Endothelial cell of umbilical vein (primary cell): ENCODE results near the gene SMC1B. TPM values are rescaled to one million over a fixed set of nuclear protein-coding genes. Genes with fewer than 3 reads are reported as not detected.

Experiments used
- BruUV-seq: library from RNA; stranded (reverse); fragments of 400-500 nt; replicated peaks from 2 replicates; lab custom pipeline; 2021; lab: Mats Ljungman, UMichigan
- CTCF ChIA-PET: fragments of 300-600, 350-600 bp; sonication (Branson Sonifier 250); formaldehyde crosslinking; loops from one replicate; lab custom pipeline; 2021; ENCODE audit warnings: antibody characterized with exemption, inconsistent platforms; lab: Charles Lee
- POLR2A ChIA-PET: fragments of 300-600, 350-600 bp; sonication (Branson Sonifier 250); formaldehyde crosslinking; loops from one replicate; lab custom pipeline; 2021; ENCODE audit warnings: antibody characterized with exemption, inconsistent platforms; lab: Charles Lee
- DNase-seq: peaks from one replicate; pipeline ENCODE4 v3.0.0-alpha.2; 2011; ENCODE audit warnings: low read depth, low spot score
- FAIRE-seq: peaks from 2 replicates; lab custom pipeline; 2011; peaks lifted over from hg19 to GRCh38; lab: Jason Lieb, UNC
- H2AFZ ChIP-seq: 2 replicates; pipeline ENCODE4 v1.6.0; 2012; ENCODE audit warnings: low read depth, low read length, control low read depth, inconsistent platforms
- H3K27ac ChIP-seq: 2 replicates; pipeline ENCODE4 v1.5.1; 2011; ENCODE audit warnings: low read depth, mild to moderate bottlenecking, control low read depth, low read length, moderate library complexity; ENCODE audit not compliant: insufficient read depth
- H3K27me3 ChIP-seq, 2 experiments: 2 replicates each; pipeline versions ENCODE4 v1.6.0 to v1.6.1; 2011; ENCODE audit warnings: low read length in 2 of 2, mixed read lengths in 1 of 2; ENCODE audit not compliant: control insufficient read depth in 2 of 2, insufficient read depth in 2 of 2
- H3K36me3 ChIP-seq, 2 experiments: 2 replicates in 1 of 2; 3 replicates in 1 of 2; pipeline ENCODE4 v1.5.1; 2011; ENCODE audit warnings: low read length in 2 of 2, mild to moderate bottlenecking in 1 of 2, moderate library complexity in 1 of 2; ENCODE audit not compliant: control insufficient read depth in 2 of 2, insufficient read depth in 2 of 2; ENCODE audit errors: extremely low read depth in 1 of 2
- H3K4me1 ChIP-seq: 3 replicates; pipeline ENCODE4 v1.5.1; 2011; ENCODE audit warnings: mild to moderate bottlenecking, low read length; ENCODE audit not compliant: control insufficient read depth, insufficient read depth; ENCODE audit errors: extremely low read depth
- H3K4me2 ChIP-seq: 2 replicates; pipeline ENCODE4 v1.6.1; 2011; ENCODE audit warnings: low read length, control low read depth, mixed read lengths; ENCODE audit not compliant: insufficient read depth
- H3K4me3 ChIP-seq, 3 experiments: fragments of 200-600 bp in 1 of 3; sonication (generic), shearing (Covaris generic) in 1 of 3; replicated peaks in 1 of 3; 2 replicates each; pipeline ENCODE4 v1.5.1; 2011 to 2016; ENCODE audit warnings: control low read depth in 3 of 3, low read length in 3 of 3, mild to moderate bottlenecking in 2 of 3, inconsistent platforms in 1 of 3, low read depth in 1 of 3, moderate library complexity in 1 of 3; ENCODE audit not compliant: insufficient read depth in 1 of 3
- H3K79me2 ChIP-seq: 2 replicates; pipeline ENCODE4 v1.6.0; 2012; ENCODE audit warnings: low read length, inconsistent platforms; ENCODE audit not compliant: control insufficient read depth, insufficient read depth
- H3K9ac ChIP-seq: replicated peaks from 2 replicates; pipeline ENCODE3; 2011; ENCODE audit warnings: low read length, control low read depth; ENCODE audit not compliant: insufficient read depth; ENCODE audit errors: extremely low read depth
- H3K9me1 ChIP-seq: replicated peaks from 3 replicates; pipeline ENCODE4 v1.6.0; 2011; ENCODE audit warnings: mild to moderate bottlenecking, low read length; ENCODE audit not compliant: control insufficient read depth, insufficient read depth; ENCODE audit errors: extremely low read depth
- H3K9me3 ChIP-seq: replicated peaks from 2 replicates; pipeline ENCODE4 v1.5.1; 2012; ENCODE audit warnings: low read length, inconsistent platforms; ENCODE audit not compliant: control insufficient read depth, insufficient read depth
- H4K20me1 ChIP-seq: replicated peaks from 2 replicates; pipeline ENCODE3; 2011; ENCODE audit warnings: mild to moderate bottlenecking, low read length; ENCODE audit not compliant: control insufficient read depth, insufficient read depth; ENCODE audit errors: extremely low read depth
- EZH2 ChIP-seq: IDR thresholded peaks from 2 replicates; pipeline ENCODE4 v1.6.1; 2012; ENCODE audit warnings: borderline replicate concordance, low read depth, mild to moderate bottlenecking, moderate library complexity, low read length, inconsistent platforms; ENCODE audit not compliant: severe bottlenecking
- JUN ChIP-seq: IDR thresholded peaks from 2 replicates; pipeline ENCODE4 v1.6.1; 2011; ENCODE audit warnings: borderline replicate concordance, low read depth; ENCODE audit not compliant: insufficient read length, insufficient read depth
- POLR2AphosphoS5 ChIP-seq: IDR thresholded peaks from 2 replicates; pipeline ENCODE4 v1.6.1; 2012; ENCODE audit warnings: low read depth, mild to moderate bottlenecking, control low read depth, low read length, moderate library complexity; ENCODE audit not compliant: insufficient read depth
- dilution Hi-C: fragments of 300-500 bp; cut with MboI; formaldehyde crosslinking; loops from one replicate; pipeline ENCODE4 v1.15.0; 2019; ENCODE audit warnings: low sequenced_read_pairs; ENCODE audit not compliant: extremely low pct_ligation_motif_present
- intact Hi-C: fragments of 100-400 bp; cut with micrococcal nuclease; formaldehyde crosslinking; loops from one replicate; pipeline ENCODE4 v1.10.0; 2022
- polyA plus RNA-seq, 4 experiments: library from polyadenylated mRNA; depleted of rRNA in 3 of 4; stranded (reverse) in 3 of 4; unstranded in 1 of 4; fragments of >200 nt; gene quantifications; 2 replicates each; pipeline versions ENCODE4 v1.2.1 to v1.2.3, GENCODE V29; 2011 to 2012; ENCODE audit warnings: missing spikeins in 1 of 4
- total RNA-seq: library from RNA; stranded (reverse); gene quantifications from 2 replicates; pipeline ENCODE4 v1.2.3, GENCODE V29; 2021
- TF ChIP-seq, protein P1 (sequence below): IDR thresholded peaks from 2 replicates; pipeline ENCODE4 v1.6.1; 2011; ENCODE audit not compliant: insufficient read depth, insufficient read length
- TF ChIP-seq, protein P2 (sequence below), 2 donors: IDR thresholded peaks; 1 replicate in 1 of 2; 2 replicates in 1 of 2; pipeline ENCODE4 v1.5.1; 2011; ENCODE audit warnings: low read length in 2 of 2, mild to moderate bottlenecking in 2 of 2, moderate library complexity in 2 of 2, control low read depth in 1 of 2, inconsistent platforms in 1 of 2, low read depth in 1 of 2; ENCODE audit not compliant: insufficient read depth in 1 of 2; ENCODE audit errors: extremely low read depth in 1 of 2

Gene SMC1B
- total and polyA plus RNA-seq, 2 donors (not counting 3 experiments of a cell fraction or from before 2014, with no cell fraction given) = 0.07 TPM; not detected in 1

DNA sequence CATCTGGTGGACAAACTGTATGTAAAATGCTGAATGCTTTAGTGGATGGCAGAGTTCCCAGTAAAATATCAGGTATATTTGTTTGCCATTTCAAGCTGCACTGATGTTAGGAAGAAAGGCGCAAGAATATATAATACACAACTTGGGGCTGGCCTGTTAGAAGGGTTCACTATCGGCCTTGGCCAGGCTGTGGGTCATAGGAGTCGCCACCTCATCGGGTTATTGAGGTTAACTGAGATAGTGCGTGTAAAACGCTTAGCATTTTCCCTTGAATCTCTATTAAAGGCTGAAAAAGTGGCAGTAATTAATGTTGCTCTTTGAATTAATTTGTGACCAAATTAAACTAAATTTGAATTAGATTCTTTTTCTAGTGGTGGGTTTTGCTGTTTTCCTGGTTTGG lies 98.6 kb downstream of the SMC1B start:
- no peak for FAIRE-seq
- Histone ChIP-seq H3K36me3 (no peaks in the 10 kb centered on the region), H3K9me3 (no peaks in the 10 kb centered on the region), H4K20me1 (no peaks in the 10 kb centered on the region), H2AFZ (no peak overlapping the region), H3K4me3 (no peak overlapping the region), H3K27ac (no peak overlapping the region), H3K9ac (no peak overlapping the region), H3K79me2 (peaks cover 66% of the 10 kb centered on the region), H3K9me1 (no peaks in the 10 kb centered on the region), H3K4me1 (peaks cover 40% of the 10 kb centered on the region), H3K27me3 (no peaks in the 10 kb centered on the region), H3K4me2 (no peak overlapping the region)
- TF ChIP-seq, protein P1, sequence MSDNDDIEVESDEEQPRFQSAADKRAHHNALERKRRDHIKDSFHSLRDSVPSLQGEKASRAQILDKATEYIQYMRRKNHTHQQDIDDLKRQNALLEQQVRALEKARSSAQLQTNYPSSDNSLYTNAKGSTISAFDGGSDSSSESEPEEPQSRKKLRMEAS = no peak
- TF ChIP-seq JUN = no peak
- dilution Hi-C loops = no loop called here
- POLR2A ChIA-PET = no interaction called here
- DNase-seq = no peak
- CTCF ChIA-PET = no interaction called here
- intact Hi-C loops = loop anchor here (5.0 to 10.0 kb wide), 3 partner anchors 47 to 1290 kb away; partner anchors contain the start of gene PARVB
- BruUV-seq = no TSS peak

DNA sequence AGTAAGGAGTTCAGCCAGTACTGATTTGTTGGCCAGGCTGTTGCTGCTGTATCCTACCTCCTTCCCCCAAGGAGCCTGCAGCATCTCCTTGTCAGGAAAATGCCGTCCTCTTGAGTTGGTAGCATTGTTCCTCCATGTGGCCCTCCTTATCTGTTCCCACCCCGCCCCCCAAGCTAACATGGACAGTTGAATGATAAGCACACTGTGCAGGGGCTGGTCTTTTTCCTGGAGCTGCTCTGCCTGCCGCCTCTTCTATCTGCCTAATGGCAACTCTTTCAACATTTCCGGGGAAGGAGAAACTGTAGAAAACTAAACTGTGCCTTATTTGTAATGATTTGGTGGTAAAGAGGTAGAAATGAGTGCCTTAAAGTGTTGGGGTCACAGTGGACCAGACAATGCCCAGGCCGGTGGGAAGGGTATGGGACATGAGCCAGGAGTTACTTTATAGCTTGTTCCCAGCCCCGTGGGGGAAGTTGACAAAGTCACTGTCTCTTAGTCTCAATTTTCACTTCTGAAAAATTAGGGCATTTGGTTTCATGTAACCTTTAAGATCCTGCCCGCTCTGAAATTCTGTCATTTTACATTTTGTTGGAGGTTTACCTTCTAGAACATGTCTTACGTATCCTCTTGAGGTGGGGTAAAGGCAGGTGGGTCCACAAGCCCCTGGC lies 99.2 kb downstream of the SMC1B start:
- no TSS peak for BruUV-seq
- no peak overlapping the region for H3K4me2 ChIP-seq
- dilution Hi-C loops (no loop called here), intact Hi-C loops (loop anchor here (10.0 kb wide), 1 partner anchor 1289 kb away; the partner anchor contains the start of gene PARVB)
- H3K36me3 ChIP-seq = no peaks in the 10 kb centered on the region
- H3K4me1 ChIP-seq = peaks cover 42% of the 10 kb centered on the region
- no peaks in the 10 kb centered on the region for H4K20me1 ChIP-seq
- ChIA-PET CTCF (interaction anchor here (0.7 kb wide), 1 partner anchor 20 kb away, joined by 3 read pairs; no protein-coding TSS in a partner anchor), POLR2A (no interaction called here)
- no peak overlapping the region for H2AFZ ChIP-seq
- peaks cover 60% of the 10 kb centered on the region for H3K79me2 ChIP-seq
- TF ChIP-seq, protein P2, sequence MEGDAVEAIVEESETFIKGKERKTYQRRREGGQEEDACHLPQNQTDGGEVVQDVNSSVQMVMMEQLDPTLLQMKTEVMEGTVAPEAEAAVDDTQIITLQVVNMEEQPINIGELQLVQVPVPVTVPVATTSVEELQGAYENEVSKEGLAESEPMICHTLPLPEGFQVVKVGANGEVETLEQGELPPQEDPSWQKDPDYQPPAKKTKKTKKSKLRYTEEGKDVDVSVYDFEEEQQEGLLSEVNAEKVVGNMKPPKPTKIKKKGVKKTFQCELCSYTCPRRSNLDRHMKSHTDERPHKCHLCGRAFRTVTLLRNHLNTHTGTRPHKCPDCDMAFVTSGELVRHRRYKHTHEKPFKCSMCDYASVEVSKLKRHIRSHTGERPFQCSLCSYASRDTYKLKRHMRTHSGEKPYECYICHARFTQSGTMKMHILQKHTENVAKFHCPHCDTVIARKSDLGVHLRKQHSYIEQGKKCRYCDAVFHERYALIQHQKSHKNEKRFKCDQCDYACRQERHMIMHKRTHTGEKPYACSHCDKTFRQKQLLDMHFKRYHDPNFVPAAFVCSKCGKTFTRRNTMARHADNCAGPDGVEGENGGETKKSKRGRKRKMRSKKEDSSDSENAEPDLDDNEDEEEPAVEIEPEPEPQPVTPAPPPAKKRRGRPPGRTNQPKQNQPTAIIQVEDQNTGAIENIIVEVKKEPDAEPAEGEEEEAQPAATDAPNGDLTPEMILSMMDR (IDR thresholded peaks at IDR 0.05; ENCODE audit: extremely low read depth in 1 of 2, insufficient read depth in 1 of 2, low read depth in 1 of 2, low read length in 2 of 2) = no peak
- TF ChIP-seq POLR2AphosphoS5 = no peak
- no peak for TF ChIP-seq EZH2
- FAIRE-seq (no peak), DNase-seq (no peak)
- H3K9me3 ChIP-seq = no peaks in the 10 kb centered on the region
- H3K9me1 ChIP-seq = no peaks in the 10 kb centered on the region
- no peak overlapping the region for H3K4me3 ChIP-seq
- no peak overlapping the region for H3K9ac ChIP-seq
- H3K27ac ChIP-seq = no peak overlapping the region
- H3K27me3 ChIP-seq = no peaks in the 10 kb centered on the region
